HepG2 (cell line): ENCODE measurements around the gene PIM1. TPM values are rescaled to one million over a fixed set of nuclear protein-coding genes. Genes with fewer than 3 reads are reported as not detected.
A peak's percentile ranks its signal among the peaks of the same experiment; 100 is the strongest.

Source experiments
- AHR ChIP-seq: IDR thresholded peaks from 2 replicates; pipeline ENCODE4 v1.6.1; 2018; ENCODE audit warnings: missing genetic modification reagents, missing compliant biosample characterization
- ATF7 ChIP-seq, 2 experiments: fragments of 450-650 bp in 1 of 2; sonication (generic) in 1 of 2; formaldehyde crosslinking in 1 of 2; IDR thresholded peaks; 2 replicates each; pipeline versions ENCODE4 v1.4.0 to v1.6.1; 2016 to 2020; ENCODE audit warnings: antibody characterized with exemption in 1 of 2, mild to moderate bottlenecking in 1 of 2, missing genetic modification reagents in 1 of 2
- CCAR2 ChIP-seq: fragments of 200-400 bp; formaldehyde crosslinking; optimal IDR thresholded peaks from 2 replicates; pipeline ENCODE3; 2018; ENCODE audit warnings: low read depth, mild to moderate bottlenecking, low read length, moderate library complexity
- DRAP1 ChIP-seq: IDR thresholded peaks from 2 replicates; pipeline ENCODE4 v1.6.1; 2016; ENCODE audit warnings: missing genetic modification reagents, missing compliant biosample characterization
- GPBP1L1 ChIP-seq: sonication (generic); formaldehyde crosslinking; IDR thresholded peaks from 2 replicates; pipeline ENCODE4 v1.5.0; 2020; ENCODE audit warnings: mild to moderate bottlenecking, missing genetic modification reagents
- KMT2B ChIP-seq: IDR thresholded peaks from 2 replicates; pipeline ENCODE4 v1.6.1; 2016; ENCODE audit warnings: missing genetic modification reagents, missing compliant biosample characterization
- MYPOP ChIP-seq: sonication (generic); formaldehyde crosslinking; IDR thresholded peaks from 2 replicates; pipeline ENCODE4 v1.8.1; 2023; ENCODE audit warnings: mild to moderate bottlenecking, moderate library complexity, missing genetic modification reagents
- NFAT5 ChIP-seq: sonication (generic); formaldehyde crosslinking; IDR thresholded peaks from 2 replicates; pipeline ENCODE4 v1.4.0; 2020; ENCODE audit warnings: missing genetic modification reagents
- NFKBIZ ChIP-seq: IDR thresholded peaks from 2 replicates; pipeline ENCODE4 v1.6.1; 2018; ENCODE audit warnings: missing genetic modification reagents, missing compliant biosample characterization
- POGK ChIP-seq: sonication (generic); formaldehyde crosslinking; conservative IDR thresholded peaks from 2 replicates; pipeline ENCODE4 v1.8.0; 2022; ENCODE audit warnings: mild to moderate bottlenecking, moderate library complexity, missing genetic modification reagents
- RELA ChIP-seq: sonication (generic); formaldehyde crosslinking; IDR thresholded peaks from 2 replicates; pipeline ENCODE4 v1.4.0; 2020; ENCODE audit warnings: missing genetic modification reagents
- SKI ChIP-seq: fragments of 450-650 bp; IDR thresholded peaks from one replicate; pipeline ENCODE4 v1.6.1; 2018; ENCODE audit warnings: mild to moderate bottlenecking; ENCODE audit not compliant: partially characterized antibody
- UBTF ChIP-seq: sonication (generic); formaldehyde crosslinking; IDR thresholded peaks from 2 replicates; pipeline ENCODE4 v1.4.0; 2020; ENCODE audit warnings: mild to moderate bottlenecking, missing genetic modification reagents
- ZNF256 ChIP-seq: sonication (generic); formaldehyde crosslinking; conservative IDR thresholded peaks from 2 replicates; pipeline ENCODE4 v1.4.0; 2020; ENCODE audit warnings: missing genetic modification reagents
- ZNF441 ChIP-seq: sonication (generic); formaldehyde crosslinking; IDR thresholded peaks from 2 replicates; pipeline ENCODE4 v1.7.0; 2021; ENCODE audit warnings: missing genetic modification reagents, borderline replicate concordance
- polyA plus RNA-seq, 8 experiments: library from polyadenylated mRNA; depleted of rRNA in 3 of 8; stranded (reverse) in 7 of 8; unstranded in 1 of 8; fragments of >200 nt; fragmentation: Illumina TruSeq in 4 of 8; extraction: Trizol in 4 of 8; gene quantifications; 2 replicates each; pipeline versions ENCODE4 v1.2.1 to v1.2.3, GENCODE V29; 2011 to 2016; ENCODE audit warnings: low read depth in 4 of 8, missing spikeins in 1 of 8, mixed read lengths in 1 of 8; ENCODE audit not compliant: insufficient read depth in 1 of 8
- total RNA-seq, 5 experiments: library from RNA; depleted of rRNA; stranded (reverse); fragments of >200 nt; fragmentation: Illumina TruSeq; extraction: Trizol; gene quantifications; 2 replicates each; pipeline ENCODE4 v1.2.3, GENCODE V29; 2016; ENCODE audit warnings: low read depth in 1 of 5

The PIM1 gene
- total and polyA plus RNA-seq, 2 of the 13 experiments (the other 11 are each of a cell fraction or from before 2014, with no cell fraction given): 29.4 to 117 TPM

- TF ChIP-seq MYPOP (CRISPR knock-in tag): 0 out of 2 replicates have a peak, but pooled peaks have one; percentile 47
- TF ChIP-seq DRAP1 (CRISPR knock-in tag): peak; percentile 41; the same call in 1 of the 2 replicates
- TF ChIP-seq POGK (CRISPR knock-in tag): no peak
- TF ChIP-seq GPBP1L1 (CRISPR knock-in tag): no peak
- no peak for TF ChIP-seq SKI
- peak; percentile 33; the same call in 1 of the 2 replicates for TF ChIP-seq ZNF256 (CRISPR knock-in tag)
- peak; percentile 58; the same call in 1 of the 2 replicates for TF ChIP-seq ZNF441 (CRISPR knock-in tag)
- TF ChIP-seq UBTF (CRISPR knock-in tag): no peak
- no peak; the same call in 1 of the 2 replicates for TF ChIP-seq NFKBIZ (CRISPR knock-in tag)
- TF ChIP-seq ATF7 (IDR thresholded peaks at IDR 0.05): peak; percentile 51
- TF ChIP-seq ATF7 (CRISPR knock-in tag; IDR thresholded peaks at IDR 0.05): peak; percentile 84; the same call in 1 of the 2 replicates
- no peak for TF ChIP-seq CCAR2
- TF ChIP-seq NFAT5: no peak
- TF ChIP-seq AHR (CRISPR knock-in tag): no peak
- peak; percentile 53 for TF ChIP-seq KMT2B (CRISPR knock-in tag)
- TF ChIP-seq RELA (CRISPR knock-in tag): peak; percentile 26; the same call in 1 of the 2 replicates
Measured at GRCh38 chr6:37137201-37138090, 32.5 kb upstream of the PIM1 start (continued).
